WTC11 (cell line): ENCODE results near the gene DDI1. TPM values are rescaled to one million over a fixed set of nuclear protein-coding genes. Genes with fewer than 3 reads are reported as not detected.

Experiments
- ATAC-seq: fragments of 200-7000 bp; cut with Tn5 transposase; 2 replicates; pipeline ENCODE4 v1.10.0; 2021; ENCODE audit warnings: mild to moderate bottlenecking, moderate library complexity
- CTCF ChIA-PET: fragments of 300-600 bp; sonication (Branson Sonifier 250); formaldehyde crosslinking; loops from one replicate; lab custom pipeline; 2021; ENCODE audit warnings: antibody characterized with exemption; lab: Charles Lee
- POLR2A ChIA-PET: fragments of 350-600 bp; sonication (Branson Sonifier 250); formaldehyde crosslinking; loops from one replicate; lab custom pipeline; 2021; ENCODE audit warnings: antibody characterized with exemption; lab: Charles Lee
- DNase-seq: peaks from one replicate; pipeline ENCODE4 v3.0.0; 2021; ENCODE audit warnings: low spot score
- H3K27ac Mint-ChIP-seq: 2 replicates; pipeline ENCODE4 v1.8.0; 2021; ENCODE audit warnings: mixed read lengths
- H3K27me3 Mint-ChIP-seq: 2 replicates; pipeline ENCODE4 v1.8.0; 2021; ENCODE audit warnings: low read depth, mild to moderate bottlenecking, moderate library complexity, mixed read lengths
- H3K36me3 Mint-ChIP-seq: 2 replicates; pipeline ENCODE4 v1.8.0; 2021; ENCODE audit warnings: mixed read lengths
- H3K4me1 Mint-ChIP-seq: 2 replicates; pipeline ENCODE4 v1.8.0; 2022; ENCODE audit warnings: mixed read lengths
- H3K4me3 Mint-ChIP-seq: 2 replicates; pipeline ENCODE4 v1.8.0; 2021; ENCODE audit warnings: mild to moderate bottlenecking, moderate library complexity, mixed read lengths
- H3K9me3 Mint-ChIP-seq: 2 replicates; pipeline ENCODE4 v1.8.0; 2021; ENCODE audit warnings: mixed read lengths
- CTCF ChIP-seq: fragments of 200-600 bp; IDR thresholded peaks from 2 replicates; pipeline ENCODE4 v1.8.0; 2022; ENCODE audit warnings: antibody characterized with exemption
- GABPB1 ChIP-seq: sonication (generic); formaldehyde crosslinking; IDR thresholded peaks from 2 replicates; pipeline ENCODE4 v1.8.1; 2023; ENCODE audit warnings: mild to moderate bottlenecking, missing genetic modification reagents
- IRF2 ChIP-seq: sonication (generic); formaldehyde crosslinking; IDR thresholded peaks from 2 replicates; pipeline ENCODE4 v1.8.0; 2022; ENCODE audit warnings: low read depth, missing genetic modification reagents, borderline replicate concordance
- JAZF1 ChIP-seq: fragments of 250-450 bp; sonication (Bioruptor Pico); IDR thresholded peaks from 2 replicates; pipeline ENCODE4 v1.9.0; 2021; ENCODE audit warnings: moderate library complexity, mild to moderate bottlenecking, inconsistent platforms
- KAT7 ChIP-seq: sonication (generic); formaldehyde crosslinking; IDR thresholded peaks from 2 replicates; pipeline ENCODE4 v1.8.1; 2023; ENCODE audit warnings: missing genetic modification reagents, mild to moderate bottlenecking, borderline replicate concordance
- MAX ChIP-seq: sonication (generic); formaldehyde crosslinking; IDR thresholded peaks from 2 replicates; pipeline ENCODE4 v1.8.0; 2022; ENCODE audit warnings: mild to moderate bottlenecking, missing genetic modification reagents
- MLX ChIP-seq: sonication (generic); formaldehyde crosslinking; IDR thresholded peaks from 2 replicates; pipeline ENCODE4 v1.8.1; 2023; ENCODE audit warnings: mild to moderate bottlenecking, missing genetic modification reagents, moderate library complexity
- NR1H2 ChIP-seq: sonication (generic); formaldehyde crosslinking; IDR thresholded peaks from 2 replicates; pipeline ENCODE4 v1.9.0; 2021; ENCODE audit warnings: mild to moderate bottlenecking, moderate library complexity, missing genetic modification reagents
- NR2C2 ChIP-seq: sonication (generic); formaldehyde crosslinking; IDR thresholded peaks from 2 replicates; pipeline ENCODE4 v1.8.0; 2022; ENCODE audit warnings: mild to moderate bottlenecking, missing genetic modification reagents
- OVOL2 ChIP-seq: fragments of 250-450 bp; sonication (Bioruptor Pico); IDR thresholded peaks from 2 replicates; pipeline ENCODE4 v1.9.0; 2021; ENCODE audit warnings: mild to moderate bottlenecking, borderline replicate concordance
- PRDM15 ChIP-seq: sonication (generic); formaldehyde crosslinking; IDR thresholded peaks from 2 replicates; pipeline ENCODE4 v1.8.0; 2022; ENCODE audit warnings: missing genetic modification reagents
- PRRX2 ChIP-seq: fragments of 250-450 bp; sonication (Bioruptor Pico); IDR thresholded peaks from 2 replicates; pipeline ENCODE4 v1.8.0; 2021; ENCODE audit warnings: mild to moderate bottlenecking
- SMAD4 ChIP-seq: sonication (generic); formaldehyde crosslinking; IDR thresholded peaks from 2 replicates; pipeline ENCODE4 v1.8.0; 2022; ENCODE audit warnings: mild to moderate bottlenecking, missing genetic modification reagents
- SOX15 ChIP-seq: fragments of 250-450 bp; sonication (Bioruptor Pico); IDR thresholded peaks from 2 replicates; pipeline ENCODE4 v1.9.0; 2021; ENCODE audit warnings: mild to moderate bottlenecking
- STAT6 ChIP-seq: sonication (generic); formaldehyde crosslinking; conservative IDR thresholded peaks from 2 replicates; pipeline ENCODE4 v1.8.1; 2023; ENCODE audit warnings: mild to moderate bottlenecking, low read depth, missing genetic modification reagents, moderate library complexity
- TEAD1 ChIP-seq: sonication (generic); formaldehyde crosslinking; IDR thresholded peaks from 2 replicates; pipeline ENCODE4 v1.8.0; 2022; ENCODE audit warnings: mild to moderate bottlenecking, missing genetic modification reagents
- ZNF121 ChIP-seq: sonication (generic); formaldehyde crosslinking; IDR thresholded peaks from 2 replicates; pipeline ENCODE4 v1.8.0; 2023; ENCODE audit warnings: missing genetic modification reagents
- ZNF263 ChIP-seq: sonication (generic); formaldehyde crosslinking; IDR thresholded peaks from 2 replicates; pipeline ENCODE4 v1.8.1; 2022; ENCODE audit warnings: low read depth, mild to moderate bottlenecking, moderate library complexity, missing genetic modification reagents
- ZNF532 ChIP-seq: fragments of 250-450 bp; sonication (Bioruptor Pico); IDR thresholded peaks from 2 replicates; pipeline ENCODE4 v1.9.0; 2021; ENCODE audit warnings: mild to moderate bottlenecking, borderline replicate concordance
- total RNA-seq: library from RNA; stranded (reverse); gene quantifications from 3 replicates; pipeline ENCODE4 v1.2.3, GENCODE V29; 2021

Gene DDI1
- total RNA-seq, 1 experiment from 2014 or later: not detected

GRCh38 chr11:104075091-104075490 lies 38.7 kb downstream of the DDI1 start (continued):
- TF ChIP-seq CTCF (no peak), PRDM15 (CRISPR knock-in tag) (no peak), ZNF121 (no peak), SMAD4 (CRISPR knock-in tag) (no peak), PRRX2 (CRISPR knock-in tag) (no peak), KAT7 (CRISPR knock-in tag) (no peak), ZNF263 (CRISPR knock-in tag) (no peak), OVOL2 (CRISPR knock-in tag) (no peak), MAX (CRISPR knock-in tag) (no peak), IRF2 (CRISPR knock-in tag) (no peak), MLX (no peak)

- TF ChIP-seq SOX15 (CRISPR knock-in tag) (no peak), STAT6 (CRISPR knock-in tag) (no peak), MLX (no peak), JAZF1 (no peak), GABPB1 (CRISPR knock-in tag) (no peak), NR1H2 (CRISPR knock-in tag) (no peak), TEAD1 (CRISPR knock-in tag) (no peak), NR2C2 (no peak), ZNF532 (CRISPR knock-in tag) (no peak)
- TF ChIP-seq, all 79 proteins: peak for 0
- H3K9me3 Mint-ChIP-seq: no peaks in the 10 kb centered on the region
- ChIA-PET POLR2A (no interaction called here), CTCF (no interaction called here)
- peaks cover 10% of the 10 kb centered on the region for H3K4me1 Mint-ChIP-seq
- H3K27me3 Mint-ChIP-seq: no peaks in the 10 kb centered on the region
- no peak overlapping the region for H3K27ac Mint-ChIP-seq
- no peak overlapping the region for H3K4me3 Mint-ChIP-seq
- no peaks in the 10 kb centered on the region for H3K36me3 Mint-ChIP-seq
- DNase-seq (no peak), ATAC-seq (no peak)
Measured at GRCh38 chr11:104075706-104076105, 39.3 kb downstream of the DDI1 start.
